NCI-H1417 (cell line): ENCODE results near the gene MAP7.
A peak's percentile ranks its signal among the peaks of the same experiment; 100 is the strongest.

Experiments used
- DNase-seq, 3 experiments: peaks; one replicate each; lab custom pipeline; 2025; lab: John Stamatoyannopoulos, UW

The MAP7 gene

GRCh38 chr6:136564180-136564579 lies 14.0 kb upstream of the MAP7 start:
- no peak for DNase-seq

- no peak for DNase-seq
These were observed 13.3 kb upstream of the MAP7 start for GRCh38 chr6:136563386-136564152.

GRCh38 chr6:136562211-136562610 lies 12.0 kb upstream of the MAP7 start:
- DNase-seq = no peak

- DNase-seq = no peak
These were observed 3.1 kb upstream of the MAP7 start for GRCh38 chr6:136553166-136553787.

GRCh38 chr6:136552054-136552453 lies 1.8 kb upstream of the MAP7 start:
- no peak for DNase-seq

- DNase-seq = peak in 2 of 3 experiments; percentile 34 to 68
These were observed 881 bp upstream of the MAP7 start for GRCh38 chr6:136551103-136551502.

GRCh38 chr6:136550045-136550329 lies 235 bp downstream of the MAP7 start:
- peak in 1 of 3 experiments; percentile 92 for DNase-seq

GRCh38 chr6:136549300-136550044 lies 750 bp downstream of the MAP7 start:
- DNase-seq = peak; percentile 40 to 78 (median 76)

GRCh38 chr6:136548582-136549299 lies 1.5 kb downstream of the MAP7 start:
- no peak for DNase-seq

GRCh38 chr6:136547871-136548270 lies 2.4 kb downstream of the MAP7 start:
- no peak for DNase-seq

- peak in 2 of 3 experiments; percentile 23 to 71 for DNase-seq
These were observed 2.9 kb downstream of the MAP7 start for GRCh38 chr6:136547336-136547735.

- DNase-seq = no peak
These were observed 3.9 kb downstream of the MAP7 start for GRCh38 chr6:136546331-136546730.

GRCh38 chr6:136544326-136544725 lies 5.9 kb downstream of the MAP7 start:
- peak in 1 of 3 experiments; percentile 17 for DNase-seq

GRCh38 chr6:136541395-136541794 lies 8.8 kb downstream of the MAP7 start:
- DNase-seq = no peak

- DNase-seq = no peak
These were observed 10.1 kb downstream of the MAP7 start for GRCh38 chr6:136539967-136540652.

- no peak for DNase-seq
These were observed 11.4 kb downstream of the MAP7 start for GRCh38 chr6:136538836-136539235.

GRCh38 chr6:136535880-136536650 lies 14.2 kb downstream of the MAP7 start:
- DNase-seq = no peak

- no peak for DNase-seq
These were observed 15.0 kb downstream of the MAP7 start for GRCh38 chr6:136535017-136535765.

GRCh38 chr6:136534268-136534667 lies 16.0 kb downstream of the MAP7 start:
- no peak for DNase-seq

- DNase-seq = no peak
These were observed 16.7 kb downstream of the MAP7 start for GRCh38 chr6:136533487-136533886.
